HG02884 (cell line): ENCODE measurements around the gene CDH13.

Experiments used
- ATAC-seq: cut with Tn5 transposase; IDR thresholded peaks from one replicate; pipeline ENCODE4 v1.9.1; 2021; ENCODE audit warnings: mild to moderate bottlenecking, moderate library complexity; ENCODE audit not compliant: unreplicated experiment

CDH13 gene

GRCh38 chr16:83021746-83022145, 395.0 kb downstream of the CDH13 start:
- ATAC-seq, result no peak

- ATAC-seq, result no peak
Measured at GRCh38 chr16:83023011-83023410, 396.2 kb downstream of the CDH13 start.

DNA sequence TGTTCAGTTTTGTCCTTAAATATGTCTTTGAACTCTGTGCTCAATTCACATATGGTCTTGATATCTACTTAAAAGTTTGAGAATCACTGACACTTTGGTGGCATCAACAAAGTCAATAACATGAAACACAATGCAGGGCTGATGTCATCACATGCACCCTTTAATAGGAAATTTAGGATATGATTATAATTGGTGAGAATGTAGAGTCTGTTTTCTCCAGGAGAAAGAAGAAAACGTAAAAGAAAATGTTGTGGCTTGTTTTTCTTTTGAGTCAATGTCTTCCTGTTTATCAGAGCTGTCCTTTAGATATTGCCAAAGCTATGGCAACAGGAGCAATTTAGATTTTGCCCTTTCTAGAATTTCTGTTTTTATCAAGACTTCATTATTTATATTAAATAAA, 396.9 kb downstream of the CDH13 start:
- no peak for ATAC-seq

DNA sequence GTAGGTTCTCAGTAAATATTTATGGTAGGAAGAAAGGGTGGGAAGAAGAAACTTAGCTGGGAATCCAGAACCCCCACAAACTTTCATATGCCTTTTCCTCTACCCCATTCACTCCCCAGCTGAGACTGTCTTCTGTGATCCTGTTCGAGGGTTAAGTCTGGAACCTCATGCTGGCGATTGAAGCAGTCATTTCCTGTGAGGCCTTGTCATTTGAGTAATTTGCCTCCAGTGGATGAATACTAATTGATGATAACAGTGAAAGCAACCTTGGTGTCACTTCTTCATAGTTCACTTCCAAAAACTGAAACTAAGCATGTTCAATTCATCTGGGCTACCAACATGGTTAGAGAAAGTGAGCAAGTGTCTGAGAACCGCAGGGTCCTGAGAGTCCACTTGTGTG, 401.2 kb downstream of the CDH13 start:
- no peak for ATAC-seq

- no peak for ATAC-seq
Measured at GRCh38 chr16:83029467-83029866, 402.7 kb downstream of the CDH13 start.

- no peak for ATAC-seq
Measured at GRCh38 chr16:83031524-83031923, 404.8 kb downstream of the CDH13 start.

GRCh38 chr16:83037102-83037501, 410.3 kb downstream of the CDH13 start:
- ATAC-seq, result no peak

- no peak for ATAC-seq
Measured at GRCh38 chr16:83037884-83038283, 411.1 kb downstream of the CDH13 start.

DNA sequence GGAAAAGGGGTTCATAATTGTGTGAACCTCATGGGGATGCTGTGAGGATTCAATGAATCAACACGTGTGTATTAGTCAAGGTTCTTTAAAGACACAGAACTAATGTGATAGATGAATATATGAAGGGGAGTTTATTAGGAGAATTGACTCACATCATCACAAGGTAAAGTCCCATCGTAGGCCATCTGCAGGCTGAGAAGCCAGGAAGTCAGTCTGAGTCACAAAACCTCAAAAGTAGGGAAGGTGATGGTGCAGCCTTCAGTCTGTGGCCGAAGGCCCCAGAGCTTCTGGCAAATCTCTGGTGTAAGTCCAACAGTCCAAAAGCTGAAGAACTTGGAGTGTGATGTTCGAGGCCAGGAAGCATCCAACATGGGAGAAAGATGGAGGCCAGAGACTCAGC, 413.4 kb downstream of the CDH13 start:
- ATAC-seq, result no peak

- no peak for ATAC-seq
Measured at GRCh38 chr16:83044589-83044988, 417.8 kb downstream of the CDH13 start.

DNA sequence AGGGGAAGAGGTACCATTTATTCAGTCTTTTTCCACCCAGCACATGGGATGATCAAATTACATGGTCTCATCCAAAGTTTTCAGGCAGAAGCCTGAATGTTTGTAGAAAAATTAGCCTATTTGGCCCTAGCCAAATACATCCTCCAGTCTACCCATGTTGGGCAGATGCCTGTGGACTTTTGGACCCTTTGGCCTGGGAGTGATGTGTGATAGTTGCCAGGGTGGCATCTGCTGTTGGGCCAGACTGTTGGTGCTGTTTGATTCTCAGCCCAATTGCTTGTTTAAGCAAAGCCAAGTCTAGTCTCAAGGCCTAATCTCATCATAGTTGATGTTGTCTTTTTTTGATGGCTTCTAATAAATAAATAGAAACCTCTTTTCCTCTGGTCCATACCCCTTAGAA, 419.0 kb downstream of the CDH13 start:
- ATAC-seq, result no peak

- ATAC-seq, result no peak
Measured at GRCh38 chr16:83046664-83047063, 419.9 kb downstream of the CDH13 start.

GRCh38 chr16:83051451-83051850, 424.7 kb downstream of the CDH13 start:
- no peak for ATAC-seq

DNA sequence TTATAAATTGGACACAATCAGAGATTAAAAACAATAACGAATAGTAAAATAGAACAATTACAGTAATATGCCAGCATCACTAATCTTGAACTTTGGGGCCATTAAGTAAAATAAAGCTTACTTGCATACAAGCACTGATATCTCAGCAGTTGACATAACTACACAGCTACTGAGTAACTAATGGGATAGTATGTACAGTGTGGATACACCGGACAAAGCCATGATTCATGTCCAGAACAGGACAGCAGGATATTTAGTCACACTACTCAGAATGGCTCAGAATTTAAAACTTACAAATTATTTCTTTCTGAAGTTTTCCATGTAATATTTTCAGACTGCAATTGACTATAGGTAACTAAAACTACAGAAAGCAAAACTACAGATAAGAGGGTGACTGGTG, 427.5 kb downstream of the CDH13 start:
- no peak for ATAC-seq

DNA sequence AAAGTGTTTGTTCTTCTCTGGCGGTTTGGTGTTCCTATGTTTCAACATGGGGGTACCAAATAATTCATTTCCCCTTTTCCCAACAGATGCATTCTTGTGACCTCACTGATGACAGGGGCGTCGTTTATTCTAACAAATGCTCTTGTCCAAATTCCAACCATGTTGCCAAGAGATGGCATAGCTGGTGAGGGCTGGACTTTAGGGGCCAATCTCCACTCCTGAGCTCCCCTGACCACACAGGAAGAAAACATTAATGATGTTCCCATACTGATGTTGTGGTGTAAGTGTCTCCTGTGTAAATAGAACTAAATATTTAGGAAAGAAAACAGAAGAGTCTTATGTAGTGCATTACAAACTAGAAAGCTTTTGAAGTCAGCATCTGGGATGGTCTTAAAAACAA, 431.6 kb downstream of the CDH13 start:
- no peak for ATAC-seq

GRCh38 chr16:83059237-83059636, 432.5 kb downstream of the CDH13 start:
- no peak for ATAC-seq

DNA sequence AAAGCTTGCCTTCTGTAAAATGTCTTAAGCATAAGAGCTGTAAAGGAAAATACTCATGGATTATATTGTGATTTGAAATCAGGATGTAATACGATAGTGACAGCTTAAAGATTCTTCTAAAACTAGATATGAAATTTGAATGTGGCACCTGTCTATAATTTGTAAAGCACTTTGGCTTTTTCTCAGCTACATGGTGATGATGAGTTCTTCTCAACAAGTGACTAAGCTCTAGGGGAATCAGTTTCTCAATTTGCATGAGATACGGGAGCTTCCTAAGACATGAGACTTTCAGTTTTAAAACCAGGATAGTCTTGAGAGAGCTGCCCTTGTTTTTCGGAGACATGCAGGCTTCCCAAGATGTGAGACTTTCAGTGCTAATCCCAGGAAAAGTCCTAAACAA, 439.2 kb downstream of the CDH13 start:
- no peak for ATAC-seq

GRCh38 chr16:83066881-83067280, 440.1 kb downstream of the CDH13 start:
- ATAC-seq, result no peak

GRCh38 chr16:83068686-83069085, 441.9 kb downstream of the CDH13 start:
- ATAC-seq, result no peak

GRCh38 chr16:83070416-83071209, 443.8 kb downstream of the CDH13 start:
- no peak for ATAC-seq

DNA sequence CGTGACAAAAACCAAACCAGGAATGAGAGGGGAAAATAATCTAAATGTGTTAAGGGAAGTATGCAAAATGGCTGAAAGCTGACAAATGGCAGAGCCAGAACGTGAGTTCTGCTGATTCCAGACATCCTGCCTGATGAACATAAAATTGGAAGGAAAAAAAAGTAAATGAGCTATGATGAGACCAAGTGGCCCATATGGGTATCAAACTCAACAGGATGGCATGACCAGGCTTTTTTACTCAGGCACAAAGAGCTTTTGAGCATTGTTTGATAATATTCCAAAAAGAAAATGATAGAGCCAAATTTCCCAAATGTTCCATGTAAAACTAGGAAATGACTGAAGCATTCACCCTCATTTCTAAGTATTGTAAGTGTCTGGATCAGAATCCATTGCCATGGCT, 449.2 kb downstream of the CDH13 start:
- no peak for ATAC-seq

- ATAC-seq, result no peak
Measured at GRCh38 chr16:83083361-83083760, 456.6 kb downstream of the CDH13 start.

GRCh38 chr16:83085660-83086059, 458.9 kb downstream of the CDH13 start:
- no peak for ATAC-seq
